NCI-H187 (cell line): ENCODE data around the gene LAMB1.
"Not testable (repeated sequence)": the region's sequence is repeated elsewhere in the genome, so short reads cannot be mapped to it uniquely, and the experiment has no call there.

ENCODE experiments used
- DNase-seq, 2 experiments: peaks; one replicate each; lab custom pipeline; 2025; lab: John Stamatoyannopoulos, UW

LAMB1 gene

GRCh38 chr7:108002726-108003598, at the start of gene LAMB1:
TSS of gene LAMB1 (minus strand) at chr7:108003161. CDS start at chr7:108002885, 276 bp downstream.
- DNase-seq, result no peak

GRCh38 chr7:108051454-108051853, 48.5 kb upstream of the LAMB1 start:
- no peak for DNase-seq

GRCh38 chr7:108049962-108050361, 47.0 kb upstream of the LAMB1 start:
- no peak for DNase-seq

GRCh38 chr7:108048422-108048821, 45.5 kb upstream of the LAMB1 start:
- DNase-seq, result no peak

- no peak for DNase-seq
Observed at GRCh38 chr7:108046952-108047506, 44.1 kb upstream of the LAMB1 start.

- DNase-seq, result no peak
Observed at GRCh38 chr7:108045669-108046068, 42.7 kb upstream of the LAMB1 start.

GRCh38 chr7:108045154-108045553, 42.2 kb upstream of the LAMB1 start:
- no peak for DNase-seq

- DNase-seq, result no peak
Observed at GRCh38 chr7:108044345-108044744, 41.4 kb upstream of the LAMB1 start.

- no peak for DNase-seq
Observed at GRCh38 chr7:108038986-108039385, 36.0 kb upstream of the LAMB1 start.

GRCh38 chr7:108037741-108038140, 34.8 kb upstream of the LAMB1 start:
- DNase-seq, result no peak

- no peak for DNase-seq
Observed at GRCh38 chr7:108037140-108037539, 34.2 kb upstream of the LAMB1 start.

GRCh38 chr7:108034586-108034985, 31.6 kb upstream of the LAMB1 start:
- DNase-seq, result no peak

- DNase-seq, result no peak
Observed at GRCh38 chr7:108033776-108034497, 31.0 kb upstream of the LAMB1 start.

- DNase-seq, result not testable (repeated sequence)
Observed at GRCh38 chr7:108033309-108033708, 30.3 kb upstream of the LAMB1 start.

GRCh38 chr7:108030516-108030915, 27.6 kb upstream of the LAMB1 start:
- DNase-seq, result no peak

- DNase-seq, result no peak
Observed at GRCh38 chr7:108029034-108029433, 26.1 kb upstream of the LAMB1 start.

- DNase-seq, result no peak
Observed at GRCh38 chr7:108028111-108028510, 25.1 kb upstream of the LAMB1 start.

- no peak for DNase-seq
Observed at GRCh38 chr7:108027239-108027638, 24.3 kb upstream of the LAMB1 start.

- DNase-seq, result no peak
Observed at GRCh38 chr7:108026647-108027046, 23.7 kb upstream of the LAMB1 start.

GRCh38 chr7:108026116-108026515, 23.2 kb upstream of the LAMB1 start:
- no peak for DNase-seq

GRCh38 chr7:108024538-108024937, 21.6 kb upstream of the LAMB1 start:
- no peak for DNase-seq

- DNase-seq, result no peak
Observed at GRCh38 chr7:108020585-108020984, 17.6 kb upstream of the LAMB1 start.

- no peak for DNase-seq
Observed at GRCh38 chr7:108018668-108019067, 15.7 kb upstream of the LAMB1 start.
